K562 (cell line): ENCODE data around the gene EIPR1. TPM values are rescaled to one million over a fixed set of nuclear protein-coding genes. Genes with fewer than 3 reads are reported as not detected.

Source experiments
- ATAC-seq: fragments of 200-7000 bp; cut with Tn5 transposase; 3 replicates; pipeline ENCODE4 v1.9.1; 2020; ENCODE audit warnings: moderate library complexity
- BruUV-seq: library from RNA; stranded (reverse); fragments of 400-500 nt; replicated peaks from 2 replicates; lab custom pipeline; 2021; lab: Mats Ljungman, UMichigan
- CTCF ChIA-PET: fragments of 300-600 bp; formaldehyde crosslinking; extraction: SDS; loops from one replicate; lab custom pipeline; 2021; ENCODE audit warnings: low intra/inter-chr PET ratio; lab: Yijun Ruan, JAX
- POLR2A ChIA-PET: fragments of 300-600, 350-650 bp; sonication (Branson Sonifier 250); formaldehyde crosslinking; extraction: SDS; loops from one replicate; lab custom pipeline; 2021; ENCODE audit warnings: antibody characterized with exemption, inconsistent platforms; lab: Yijun Ruan, JAX
- DNase-seq, 4 experiments: peaks; one replicate each; pipeline versions ENCODE4 v3.0.0 to v3.0.0-alpha.2; 2011 to 2018; ENCODE audit warnings: low spot score in 3 of 4, mixed read lengths in 3 of 4; ENCODE audit errors: extremely low read depth in 1 of 4
- FAIRE-seq: peaks from 2 replicates; lab custom pipeline; 2011; peaks lifted over from hg19 to GRCh38; lab: Jason Lieb, UNC
- H2AFZ ChIP-seq: 2 replicates; pipeline ENCODE4 v1.6.0; 2011; ENCODE audit warnings: low read depth, low read length, control low read depth, inconsistent platforms
- H3K27ac ChIP-seq: fragments of 200-600 bp; 3 replicates; pipeline ENCODE4 v1.8.0; 2011; ENCODE audit warnings: low read depth, mild to moderate bottlenecking, control low read depth, inconsistent platforms, low read length, moderate library complexity, mixed read lengths; ENCODE audit errors: extremely low read depth
- H3K27me3 ChIP-seq, 2 experiments: fragments of 300-600 bp in 1 of 2; 2 replicates in 1 of 2; 3 replicates in 1 of 2; pipeline versions ENCODE4 v1.6.0 to v1.8.0; 2011; ENCODE audit warnings: inconsistent platforms in 2 of 2, low read length in 2 of 2, mild to moderate bottlenecking in 1 of 2, mixed read lengths in 1 of 2, moderate library complexity in 1 of 2; ENCODE audit not compliant: control insufficient read depth in 2 of 2, insufficient read depth in 2 of 2
- H3K36me3 ChIP-seq: fragments of 300-600 bp; 3 replicates; pipeline ENCODE4 v1.8.0; 2011; ENCODE audit warnings: mild to moderate bottlenecking, low read length, inconsistent platforms; ENCODE audit not compliant: control insufficient read depth, insufficient read depth
- H3K4me1 ChIP-seq, 2 experiments: fragments of 200-600 bp in 1 of 2; replicated peaks in 1 of 2; 2 replicates in 1 of 2; 3 replicates in 1 of 2; pipeline versions ENCODE4 v1.5.1 to v1.8.0; 2011; ENCODE audit warnings: inconsistent platforms in 2 of 2, low read length in 2 of 2, mild to moderate bottlenecking in 1 of 2, mixed read lengths in 1 of 2, moderate library complexity in 1 of 2; ENCODE audit not compliant: control insufficient read depth in 2 of 2, insufficient read depth in 2 of 2
- H3K4me2 ChIP-seq: 2 replicates; pipeline ENCODE4 v1.6.1; 2011; ENCODE audit warnings: low read length, control low read depth, inconsistent platforms, mixed read lengths; ENCODE audit not compliant: insufficient read depth
- H3K4me3 ChIP-seq: fragments of 200-600 bp; sonication (generic), shearing (Covaris generic); 2 replicates; pipeline ENCODE4 v1.5.1; 2016; ENCODE audit warnings: control low read depth, inconsistent platforms
- H3K79me2 ChIP-seq: fragments of 200-600 bp; 3 replicates; pipeline ENCODE4 v1.8.0; 2011; ENCODE audit warnings: low read length, inconsistent platforms; ENCODE audit not compliant: control insufficient read depth, insufficient read depth
- H3K9ac ChIP-seq, 2 experiments: 2 replicates each; pipeline versions ENCODE4 v1.6.0 to v1.6.1; 2011; ENCODE audit warnings: low read depth in 2 of 2, low read length in 2 of 2, control low read depth in 1 of 2, inconsistent platforms in 1 of 2, mild to moderate bottlenecking in 1 of 2, mixed read lengths in 1 of 2; ENCODE audit not compliant: insufficient read depth in 1 of 2
- H3K9me1 ChIP-seq: one replicate; pipeline ENCODE4 v1.6.0; 2011; ENCODE audit warnings: inconsistent platforms, mild to moderate bottlenecking, low read length, moderate library complexity; ENCODE audit not compliant: control insufficient read depth, insufficient read depth
- H3K9me3 ChIP-seq: replicated peaks from 2 replicates; pipeline ENCODE4 v1.5.1; 2011; ENCODE audit warnings: low read depth, low read length, inconsistent platforms; ENCODE audit not compliant: control insufficient read depth, insufficient read depth
- H4K20me1 ChIP-seq: replicated peaks from 2 replicates; pipeline ENCODE4 v1.6.1; 2011; ENCODE audit warnings: low read length, inconsistent platforms, mixed read lengths; ENCODE audit not compliant: control insufficient read depth, insufficient read depth
- CREB1 ChIP-seq, 2 experiments: sonication (generic) in 1 of 2; formaldehyde crosslinking in 1 of 2; IDR thresholded peaks; 2 replicates each; pipeline versions ENCODE4 v1.6.1 to v1.8.0; 2012 to 2022; ENCODE audit warnings: inconsistent platforms in 1 of 2, mild to moderate bottlenecking in 1 of 2, missing genetic modification reagents in 1 of 2, moderate library complexity in 1 of 2
- FOXA3 ChIP-seq, 2 experiments: fragments of 450-650 bp in 1 of 2; sonication (generic) in 1 of 2; formaldehyde crosslinking; IDR thresholded peaks in 1 of 2; conservative IDR thresholded peaks in 1 of 2; 2 replicates each; pipeline versions ENCODE4 v1.4.0 to v1.8.0; 2020 to 2022; ENCODE audit warnings: mild to moderate bottlenecking in 2 of 2, missing genetic modification reagents in 1 of 2
- HEY1 ChIP-seq: fragments of 250-450 bp; sonication (Bioruptor Pico); IDR thresholded peaks from 2 replicates; pipeline ENCODE4 v1.5.0; 2020; ENCODE audit warnings: mild to moderate bottlenecking, moderate library complexity, borderline replicate concordance
- NR1H2 ChIP-seq: sonication (generic); formaldehyde crosslinking; IDR thresholded peaks from 2 replicates; pipeline ENCODE4 v1.4.0; 2020; ENCODE audit warnings: mild to moderate bottlenecking, missing genetic modification reagents
- SRSF1 ChIP-seq: fragments of 200-400 bp; formaldehyde crosslinking; IDR thresholded peaks from 2 replicates; pipeline ENCODE4 v1.6.1; 2017; ENCODE audit warnings: mild to moderate bottlenecking, low read depth, low read length, moderate library complexity
- ZNF41 ChIP-seq: fragments of 250-450 bp; sonication (Bioruptor Pico); conservative IDR thresholded peaks from 2 replicates; pipeline ENCODE4 v1.4.0; 2020; ENCODE audit warnings: mild to moderate bottlenecking
- ZNF561 ChIP-seq: fragments of 450-650 bp; formaldehyde crosslinking; conservative IDR thresholded peaks from 2 replicates; pipeline ENCODE4 v1.4.0; 2020; ENCODE audit warnings: mild to moderate bottlenecking, moderate library complexity
- ZNF584 ChIP-seq: fragments of 200-800 bp; sonication (Bioruptor generic); IDR thresholded peaks from 2 replicates; pipeline ENCODE4 v1.6.1; 2016; ENCODE audit warnings: low read depth, mild to moderate bottlenecking, missing genetic modification characterization, missing compliant biosample characterization
- WGBS: fragments of 100-300 bp; shearing (Covaris generic); methylation state at CpG from one replicate; pipeline ENCODE4 v1.1.6; 2016; ENCODE audit warnings: low coverage, mixed read lengths; ENCODE audit not compliant: insufficient coverage; ENCODE audit errors: missing lambda C conversion rate; 5-methylcytosine and 5-hydroxymethylcytosine counted together
- in situ Hi-C: fragments of 300-500 bp; cut with MboI; formaldehyde crosslinking; loops from 4 replicates; pipeline ENCODE4 v1.15.0; 2018; ENCODE audit warnings: inconsistent platforms, mixed read lengths
- intact Hi-C: fragments of 100-400 bp; cut with micrococcal nuclease; formaldehyde crosslinking; loops from 2 replicates; pipeline ENCODE4 v1.14.2; 2022
- polyA plus RNA-seq, 8 experiments: library from polyadenylated mRNA; depleted of rRNA in 4 of 8; stranded (reverse) in 5 of 8; unstranded in 3 of 8; fragments of >200 nt; fragmentation: Nextera tagmentation in 2 of 8; fragmentation: Illumina TruSeq in 1 of 8; extraction: Ambion mirVana in 2 of 8; extraction: Trizol in 1 of 8; gene quantifications; 2 replicates each; pipeline versions ENCODE4 v1.2.1 to v1.2.3, GENCODE V29; 2011 to 2014; ENCODE audit warnings: inconsistent platforms in 1 of 8, missing spikeins in 1 of 8
- total RNA-seq, 7 experiments: library from RNA; depleted of rRNA in 6 of 7; stranded (reverse); fragments of >200 nt in 6 of 7; fragmentation: Illumina TruSeq in 2 of 7; extraction: Trizol in 2 of 7; gene quantifications; 2 replicates each; pipeline versions ENCODE4 v1.2.1 to v1.2.3, GENCODE V29; 2011 to 2021; ENCODE audit warnings: low replicate concordance in 1 of 7
- TF ChIP-seq, protein P1 (sequence below): fragments of 450-650 bp; IDR thresholded peaks from 2 replicates; pipeline ENCODE4 v1.6.1; 2016; ENCODE audit warnings: low read depth

The EIPR1 gene
- total and polyA plus RNA-seq, 9 of the 15 experiments (the other 6 are each of a cell fraction or from before 2014, with no cell fraction given), result 19.9 to 54.4 (median 35.9) TPM

DNA sequence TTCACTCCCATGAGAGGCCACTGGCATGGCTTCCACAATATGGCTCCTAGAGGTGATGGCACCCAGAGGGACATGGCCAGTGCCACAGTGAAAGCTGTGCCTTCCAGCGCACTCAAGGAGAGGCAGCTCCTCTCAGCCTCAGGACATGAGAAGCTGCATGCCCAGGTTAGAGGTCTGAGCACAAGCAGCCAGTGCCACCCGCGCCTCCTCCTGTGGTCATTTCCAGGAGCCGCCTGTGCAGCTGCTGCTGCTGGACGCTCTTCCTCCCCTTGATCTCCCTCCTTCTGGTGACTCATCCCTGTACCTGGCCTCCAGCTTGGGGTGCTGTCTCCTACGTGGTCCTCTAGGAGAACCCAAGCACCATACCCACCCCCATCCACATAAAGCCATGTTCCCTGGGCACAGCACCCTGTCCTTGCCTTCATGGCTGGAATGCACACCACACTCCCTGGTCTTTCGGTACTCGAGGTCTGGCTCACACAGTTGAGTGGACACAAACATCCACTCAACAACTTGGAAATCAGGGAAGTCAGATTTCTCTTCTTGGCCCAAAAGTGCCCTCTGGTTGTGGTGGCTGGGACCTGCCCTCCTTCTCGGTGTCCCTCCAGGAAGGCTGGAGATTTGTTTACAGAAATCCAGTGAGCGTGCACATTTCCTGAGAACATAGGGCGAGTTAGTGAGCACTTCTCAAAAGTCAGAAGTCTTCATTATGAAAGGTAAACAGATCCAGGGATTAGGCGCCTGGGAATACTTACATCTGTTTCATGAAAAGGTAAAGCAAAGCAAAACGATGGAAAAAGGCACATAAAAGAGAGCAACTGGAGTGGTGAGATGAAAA lies 96.7 kb downstream of the EIPR1 start:
- intact Hi-C loops, result no loop called here
- in situ Hi-C loops, result no loop called here
- H3K27me3 ChIP-seq, result no peaks in the 10 kb centered on the region
- 0 out of 2 replicates have a peak, but pooled peaks cover 4% of the 10 kb centered on the region for H4K20me1 ChIP-seq
- ChIA-PET CTCF (no interaction called here), POLR2A (interaction anchor here (1.0 kb wide), 1 partner anchor 213 kb away, joined by 3 read pairs; no protein-coding TSS in a partner anchor)
- WGBS, result 82% methylated on average over 12 of the region's 13 CpGs
- DNase-seq (no peak), ATAC-seq (no peak), FAIRE-seq (no peak)
- peaks cover 0 to 10% of the 10 kb centered on the region in 2 experiments; a peak in 1 of 5 replicates for H3K4me1 ChIP-seq
- no peak overlapping the region for H2AFZ ChIP-seq
- no peaks in the 10 kb centered on the region for H3K36me3 ChIP-seq
- H3K9ac ChIP-seq, result no peak overlapping the region
- BruUV-seq, result no TSS peak
- no peak overlapping the region for H3K27ac ChIP-seq
- TF ChIP-seq NR1H2 (CRISPR knock-in tag), result no peak
- no peak for TF ChIP-seq HEY1 (CRISPR knock-in tag)
- TF ChIP-seq SRSF1, result no peak
- TF ChIP-seq ZNF561, result no peak
- no peak for TF ChIP-seq ZNF584 (CRISPR knock-in tag)
- TF ChIP-seq ZNF41 (CRISPR knock-in tag), result no peak
- TF ChIP-seq CREB1 (IDR thresholded peaks at IDR 0.05), result no peak
- no peak for TF ChIP-seq CREB1 (CRISPR knock-in tag; IDR thresholded peaks at IDR 0.05)
- TF ChIP-seq FOXA3 (CRISPR knock-in tag; conservative IDR thresholded peaks at IDR 0.05 in 1 of 2, IDR thresholded peaks at IDR 0.05 in 1 of 2), result no peak
- TF ChIP-seq, protein P1, sequence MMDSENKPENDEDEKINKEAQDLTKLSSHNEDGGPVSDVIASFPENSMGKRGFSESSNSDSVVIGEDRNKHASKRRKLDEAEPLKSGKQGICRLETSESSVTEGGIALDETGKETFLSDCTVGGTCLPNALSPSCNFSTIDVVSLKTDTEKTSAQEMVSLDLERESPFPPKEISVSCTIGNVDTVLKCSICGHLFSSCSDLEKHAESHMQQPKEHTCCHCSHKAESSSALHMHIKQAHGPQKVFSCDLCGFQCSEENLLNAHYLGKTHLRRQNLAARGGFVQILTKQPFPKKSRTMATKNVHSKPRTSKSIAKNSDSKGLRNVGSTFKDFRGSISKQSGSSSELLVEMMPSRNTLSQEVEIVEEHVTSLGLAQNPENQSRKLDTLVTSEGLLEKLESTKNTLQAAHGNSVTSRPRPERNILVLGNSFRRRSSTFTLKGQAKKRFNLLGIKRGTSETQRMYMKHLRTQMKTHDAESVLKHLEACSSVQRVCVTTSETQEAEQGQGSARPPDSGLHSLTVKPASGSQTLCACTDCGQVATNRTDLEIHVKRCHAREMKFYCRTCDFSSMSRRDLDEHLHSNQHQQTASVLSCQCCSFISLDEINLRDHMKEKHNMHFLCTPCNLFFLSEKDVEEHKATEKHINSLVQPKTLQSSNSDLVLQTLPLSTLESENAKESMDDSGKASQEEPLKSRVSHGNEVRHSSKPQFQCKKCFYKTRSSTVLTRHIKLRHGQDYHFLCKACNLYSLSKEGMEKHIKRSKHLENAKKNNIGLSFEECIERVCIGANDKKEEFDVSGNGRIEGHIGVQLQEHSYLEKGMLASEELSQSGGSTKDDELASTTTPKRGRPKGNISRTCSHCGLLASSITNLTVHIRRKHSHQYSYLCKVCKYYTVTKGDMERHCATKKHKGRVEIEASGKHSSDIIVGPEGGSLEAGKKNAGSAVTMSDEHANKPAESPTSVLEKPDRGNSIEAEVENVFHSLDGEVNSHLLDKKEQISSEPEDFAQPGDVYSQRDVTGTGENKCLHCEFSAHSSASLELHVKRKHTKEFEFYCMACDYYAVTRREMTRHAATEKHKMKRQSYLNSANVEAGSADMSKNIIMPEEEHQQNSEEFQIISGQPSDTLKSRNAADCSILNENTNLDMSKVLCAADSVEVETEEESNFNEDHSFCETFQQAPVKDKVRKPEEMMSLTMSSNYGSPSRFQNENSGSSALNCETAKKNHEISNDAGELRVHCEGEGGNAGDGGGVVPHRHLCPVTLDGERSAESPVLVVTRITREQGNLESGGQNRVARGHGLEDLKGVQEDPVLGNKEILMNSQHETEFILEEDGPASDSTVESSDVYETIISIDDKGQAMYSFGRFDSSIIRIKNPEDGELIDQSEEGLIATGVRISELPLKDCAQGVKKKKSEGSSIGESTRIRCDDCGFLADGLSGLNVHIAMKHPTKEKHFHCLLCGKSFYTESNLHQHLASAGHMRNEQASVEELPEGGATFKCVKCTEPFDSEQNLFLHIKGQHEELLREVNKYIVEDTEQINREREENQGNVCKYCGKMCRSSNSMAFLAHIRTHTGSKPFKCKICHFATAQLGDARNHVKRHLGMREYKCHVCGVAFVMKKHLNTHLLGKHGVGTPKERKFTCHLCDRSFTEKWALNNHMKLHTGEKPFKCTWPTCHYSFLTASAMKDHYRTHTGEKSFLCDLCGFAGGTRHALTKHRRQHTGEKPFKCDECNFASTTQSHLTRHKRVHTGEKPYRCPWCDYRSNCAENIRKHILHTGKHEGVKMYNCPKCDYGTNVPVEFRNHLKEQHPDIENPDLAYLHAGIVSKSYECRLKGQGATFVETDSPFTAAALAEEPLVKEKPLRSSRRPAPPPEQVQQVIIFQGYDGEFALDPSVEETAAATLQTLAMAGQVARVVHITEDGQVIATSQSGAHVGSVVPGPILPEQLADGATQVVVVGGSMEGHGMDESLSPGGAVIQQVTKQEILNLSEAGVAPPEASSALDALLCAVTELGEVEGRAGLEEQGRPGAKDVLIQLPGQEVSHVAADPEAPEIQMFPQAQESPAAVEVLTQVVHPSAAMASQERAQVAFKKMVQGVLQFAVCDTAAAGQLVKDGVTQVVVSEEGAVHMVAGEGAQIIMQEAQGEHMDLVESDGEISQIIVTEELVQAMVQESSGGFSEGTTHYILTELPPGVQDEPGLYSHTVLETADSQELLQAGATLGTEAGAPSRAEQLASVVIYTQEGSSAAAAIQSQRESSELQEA, result no peak
- TF ChIP-seq, all 486 proteins: peak for 0
- H3K79me2 ChIP-seq, result no peaks in the 10 kb centered on the region; the same call in 2 of the 3 replicates
- no peak overlapping the region for H3K4me2 ChIP-seq
- H3K9me3 ChIP-seq, result no peaks in the 10 kb centered on the region
- H3K4me3 ChIP-seq, result no peak overlapping the region
- H3K9me1 ChIP-seq, result peaks cover 3% of the 10 kb centered on the region
